Measurements from ENCODE around the gene CLEC16A.

Gene CLEC16A

GRCh38 chr16:10995565-10995964 is 51.2 kb downstream of the CLEC16A start:
- DNase-seq = no peak

- no peak for DNase-seq
These were observed 53.1 kb downstream of the CLEC16A start for GRCh38 chr16:10997485-10997884.

- no peak for DNase-seq
These were observed 54.9 kb downstream of the CLEC16A start for GRCh38 chr16:10999300-10999699.

- no peak for DNase-seq
These were observed 57.2 kb downstream of the CLEC16A start for GRCh38 chr16:11001611-11002010.

GRCh38 chr16:11003141-11003540 is 58.8 kb downstream of the CLEC16A start:
- DNase-seq = no peak

- DNase-seq = no peak
These were observed 60.0 kb downstream of the CLEC16A start for GRCh38 chr16:11004351-11004750.

- no peak for DNase-seq
These were observed 60.7 kb downstream of the CLEC16A start for GRCh38 chr16:11004973-11005610.

- no peak for DNase-seq
These were observed 61.2 kb downstream of the CLEC16A start for GRCh38 chr16:11005611-11005975.

- DNase-seq = no peak
These were observed 62.3 kb downstream of the CLEC16A start for GRCh38 chr16:11006656-11007055.

- no peak for DNase-seq
These were observed 63.4 kb downstream of the CLEC16A start for GRCh38 chr16:11007714-11008280.

- DNase-seq = no peak
These were observed 64.8 kb downstream of the CLEC16A start for GRCh38 chr16:11009027-11009755.

GRCh38 chr16:11010575-11011221 is 66.3 kb downstream of the CLEC16A start:
- DNase-seq = no peak

- DNase-seq = no peak
These were observed 67.0 kb downstream of the CLEC16A start for GRCh38 chr16:11011326-11011725.

- no peak for DNase-seq
These were observed 68.5 kb downstream of the CLEC16A start for GRCh38 chr16:11012841-11013240.

GRCh38 chr16:11014136-11014535 is 69.8 kb downstream of the CLEC16A start:
- no peak for DNase-seq

- no peak for DNase-seq
These were observed 70.7 kb downstream of the CLEC16A start for GRCh38 chr16:11015076-11015475.

- DNase-seq = no peak
These were observed 71.2 kb downstream of the CLEC16A start for GRCh38 chr16:11015607-11016006.

- DNase-seq = no peak
These were observed 72.2 kb downstream of the CLEC16A start for GRCh38 chr16:11016524-11016988.

- no peak for DNase-seq
These were observed 72.6 kb downstream of the CLEC16A start for GRCh38 chr16:11016993-11017392.

- DNase-seq = no peak
These were observed 73.1 kb downstream of the CLEC16A start for GRCh38 chr16:11017499-11017898.

GRCh38 chr16:11020388-11020787 is 76.0 kb downstream of the CLEC16A start:
- DNase-seq = no peak

GRCh38 chr16:11020792-11021551 is 76.6 kb downstream of the CLEC16A start:
- DNase-seq = no peak

GRCh38 chr16:11022002-11022401 is 77.6 kb downstream of the CLEC16A start:
- no peak for DNase-seq
